ENCODE data around the gene PCDH11X.
"Not testable (repeated sequence)": the region's sequence is repeated elsewhere in the genome, so short reads cannot be mapped to it uniquely, and the experiment has no call there.

Gene PCDH11X

GRCh38 chrX:91779135-91779534 is at the start of gene PCDH11X:
Gene PCDH11X (plus strand): TSS chrX:91779375. CDS start chrX:91835505, 56,130 bp downstream.
- peak; percentile 1 for DNase-seq

GRCh38 chrX:91747446-91747845 is 31.7 kb upstream of the PCDH11X start:
- not testable (repeated sequence) for DNase-seq

GRCh38 chrX:91753022-91753421 is 26.2 kb upstream of the PCDH11X start:
- not testable (repeated sequence) for DNase-seq

- peak; percentile 2 for DNase-seq
Measured at GRCh38 chrX:91770619-91771488, 8.3 kb upstream of the PCDH11X start.

- DNase-seq: not testable (repeated sequence)
Measured at GRCh38 chrX:91773943-91774342, 5.2 kb upstream of the PCDH11X start.

GRCh38 chrX:91780008-91780407 is 833 bp downstream of the PCDH11X start:
- not testable (repeated sequence) for DNase-seq

GRCh38 chrX:91780698-91781097 is 1.5 kb downstream of the PCDH11X start:
- not testable (repeated sequence) for DNase-seq

GRCh38 chrX:91781553-91782298 is 2.6 kb downstream of the PCDH11X start:
- not testable (repeated sequence) for DNase-seq

GRCh38 chrX:91782825-91783224 is 3.6 kb downstream of the PCDH11X start:
- DNase-seq: not testable (repeated sequence)

- not testable (repeated sequence) for DNase-seq
Measured at GRCh38 chrX:91817537-91817936, 38.4 kb downstream of the PCDH11X start.

- DNase-seq: not testable (repeated sequence)
Measured at GRCh38 chrX:91825321-91825720, 46.1 kb downstream of the PCDH11X start.
